ENCODE measurements around the gene CDK19. TPM values are rescaled to one million over a fixed set of nuclear protein-coding genes. Genes with fewer than 3 reads are reported as not detected.

CDK19 gene
- total and polyA plus RNA-seq, 2 donors (not counting 1 experiment from before 2014, with no cell fraction given), result 11.2 to 11.3 TPM

GRCh38 chr6:110626442-110626841 lies 188.8 kb downstream of the CDK19 start:
- TF ChIP-seq EZH2 (IDR thresholded peaks at IDR 0.05; ENCODE audit: low read length, missing control alignments) (no peak), CTCF (conservative IDR thresholded peaks at IDR 0.05 in 1 of 2, IDR thresholded peaks at IDR 0.05 in 1 of 2; ENCODE audit: low read depth in 1 of 2, low read length in 2 of 2) (no peak)
- Histone ChIP-seq H3K9me3 (ENCODE audit: control insufficient read depth, insufficient read depth, low read depth, low read length) (no peaks in the 10 kb centered on the region), H2AFZ (ENCODE audit: low read length) (no peak overlapping the region), H3K4me3 (replicated peaks in 1 of 4; ENCODE audit: control extremely low read depth in 1 of 4, insufficient read depth in 1 of 4, low read depth in 3 of 4, low read length in 4 of 4) (no peak overlapping the region), H4K20me1 (ENCODE audit: control insufficient read depth, extremely low read depth, insufficient read depth, low read length) (no peaks in the 10 kb centered on the region), H3K4me1 (ENCODE audit: control insufficient read depth, extremely low read depth, insufficient read depth, low read length) (peaks cover 3% of the 10 kb centered on the region), H3K9ac (ENCODE audit: insufficient read depth, low read length) (no peak overlapping the region), H3K36me3 (ENCODE audit: control insufficient read depth, insufficient read depth, low read length) (no peaks in the 10 kb centered on the region), H3K79me2 (ENCODE audit: control insufficient read depth, insufficient read depth, low read length) (no peaks in the 10 kb centered on the region), H3K27me3 (ENCODE audit: control insufficient read depth, insufficient read depth, low read length) (no peaks in the 10 kb centered on the region), H3K4me2 (ENCODE audit: extremely low read depth, insufficient read depth, low read length) (no peak overlapping the region), H3K27ac (ENCODE audit: insufficient read depth, low read length) (no peak overlapping the region)
- DNase-seq (ENCODE audit: low read depth in 2 of 2), result no peak

GRCh38 chr6:110625883-110626282 lies 189.4 kb downstream of the CDK19 start:
- H2AFZ ChIP-seq (ENCODE audit: low read length), result no peak overlapping the region
- H3K27ac ChIP-seq (ENCODE audit: insufficient read depth, low read length), result no peak overlapping the region
- H3K4me3 ChIP-seq (replicated peaks in 1 of 4; ENCODE audit: control extremely low read depth in 1 of 4, insufficient read depth in 1 of 4, low read depth in 3 of 4, low read length in 4 of 4), result no peak overlapping the region
- no peaks in the 10 kb centered on the region for H4K20me1 ChIP-seq (ENCODE audit: control insufficient read depth, extremely low read depth, insufficient read depth, low read length)
- no peaks in the 10 kb centered on the region for H3K27me3 ChIP-seq (ENCODE audit: control insufficient read depth, insufficient read depth, low read length)
- TF ChIP-seq CTCF (conservative IDR thresholded peaks at IDR 0.05 in 1 of 2, IDR thresholded peaks at IDR 0.05 in 1 of 2; ENCODE audit: low read depth in 1 of 2, low read length in 2 of 2), result no peak
- no peak for TF ChIP-seq EZH2 (IDR thresholded peaks at IDR 0.05; ENCODE audit: low read length, missing control alignments)
- peak; percentile 21 to 75 for DNase-seq (ENCODE audit: low read depth in 2 of 2)
- H3K9ac ChIP-seq (ENCODE audit: insufficient read depth, low read length), result no peak overlapping the region
- no peaks in the 10 kb centered on the region for H3K79me2 ChIP-seq (ENCODE audit: control insufficient read depth, insufficient read depth, low read length)
- no peak overlapping the region for H3K4me2 ChIP-seq (ENCODE audit: extremely low read depth, insufficient read depth, low read length)
- H3K4me1 ChIP-seq (ENCODE audit: control insufficient read depth, extremely low read depth, insufficient read depth, low read length), result peaks cover 3% of the 10 kb centered on the region
- no peaks in the 10 kb centered on the region for H3K9me3 ChIP-seq (ENCODE audit: control insufficient read depth, insufficient read depth, low read depth, low read length)
- no peaks in the 10 kb centered on the region for H3K36me3 ChIP-seq (ENCODE audit: control insufficient read depth, insufficient read depth, low read length)

GRCh38 chr6:110622912-110623578 lies 192.2 kb downstream of the CDK19 start:
- H3K4me3 ChIP-seq (replicated peaks in 1 of 4; ENCODE audit: control extremely low read depth in 1 of 4, insufficient read depth in 1 of 4, low read depth in 3 of 4, low read length in 4 of 4), result no peak overlapping the region
- no peak overlapping the region for H2AFZ ChIP-seq (ENCODE audit: low read length)

More at GRCh38 chr6:110622912-110623578, 192.2 kb downstream of the CDK19 start:
- Histone ChIP-seq H3K36me3 (ENCODE audit: control insufficient read depth, insufficient read depth, low read length) (no peaks in the 10 kb centered on the region), H3K27me3 (ENCODE audit: control insufficient read depth, insufficient read depth, low read length) (no peaks in the 10 kb centered on the region), H3K4me1 (ENCODE audit: control insufficient read depth, extremely low read depth, insufficient read depth, low read length) (peaks cover 1% of the 10 kb centered on the region), H3K9ac (ENCODE audit: insufficient read depth, low read length) (no peak overlapping the region), H3K4me2 (ENCODE audit: extremely low read depth, insufficient read depth, low read length) (no peak overlapping the region), H3K27ac (ENCODE audit: insufficient read depth, low read length) (no peak overlapping the region), H3K9me3 (ENCODE audit: control insufficient read depth, insufficient read depth, low read depth, low read length) (no peaks in the 10 kb centered on the region), H3K79me2 (ENCODE audit: control insufficient read depth, insufficient read depth, low read length) (no peaks in the 10 kb centered on the region), H4K20me1 (ENCODE audit: control insufficient read depth, extremely low read depth, insufficient read depth, low read length) (no peaks in the 10 kb centered on the region)
- no peak for DNase-seq (ENCODE audit: low read depth in 2 of 2)
- TF ChIP-seq EZH2 (IDR thresholded peaks at IDR 0.05; ENCODE audit: low read length, missing control alignments) (no peak), CTCF (conservative IDR thresholded peaks at IDR 0.05 in 1 of 2, IDR thresholded peaks at IDR 0.05 in 1 of 2; ENCODE audit: low read depth in 1 of 2, low read length in 2 of 2) (no peak)
